Subcutaneous adipose tissue (tissue), 4 donors: ENCODE data around the gene CHTF18. TPM values are rescaled to one million over a fixed set of nuclear protein-coding genes. Genes with fewer than 3 reads are reported as not detected.

Experiments
- CTCF ChIP-seq: fragments of 450-650 bp; IDR thresholded peaks from one replicate; pipeline ENCODE4 v1.5.1; 2016; ENCODE audit warnings: low read depth, mild to moderate bottlenecking, control low read depth, antibody characterized with exemption, moderate library complexity
- total RNA-seq, 4 donors: library from RNA; depleted of rRNA; stranded (reverse); fragments of >200 nt; gene quantifications; one replicate each; pipeline ENCODE4 v1.1.0, GENCODE V29; 2016

The CHTF18 gene
- total RNA-seq, 4 donors from 2014 or later, result 4.4 to 16.0 (median 8.9) TPM

- no peak for TF ChIP-seq CTCF
These were observed 8.7 kb downstream of the CHTF18 start for GRCh38 chr16:797120-797420.

- TF ChIP-seq CTCF, result no peak
These were observed 9.3 kb downstream of the CHTF18 start for GRCh38 chr16:797686-798085.

GRCh38 chr16:798666-799065, 10.2 kb downstream of the CHTF18 start:
- no peak for TF ChIP-seq CTCF

GRCh38 chr16:799111-799947, 10.9 kb downstream of the CHTF18 start:
- TF ChIP-seq CTCF, result no peak

GRCh38 chr16:799948-800833, 11.8 kb downstream of the CHTF18 start, which contains the start of gene GNG13:
TSS of gene GNG13 (minus strand) at chr16:800734. CDS start at chr16:799077, 1,657 bp downstream.
- no peak for TF ChIP-seq CTCF

- TF ChIP-seq CTCF, result no peak
These were observed 12.6 kb downstream of the CHTF18 start for GRCh38 chr16:800834-801511.
